WI38 (cell line): ENCODE data around the gene TRIM25.

Source experiments
- H3K4me3 ChIP-seq: 2 replicates; pipeline ENCODE4 v1.5.1; 2011; ENCODE audit warnings: low read depth, mild to moderate bottlenecking, control low read depth, low read length
- CTCF ChIP-seq: IDR thresholded peaks from 2 replicates; pipeline ENCODE4 v1.5.1; 2012; ENCODE audit warnings: low read depth, mild to moderate bottlenecking, control low read depth, low read length

Gene TRIM25

GRCh38 chr17:56926270-56926669, 12.4 kb upstream of the TRIM25 start:
- TF ChIP-seq CTCF: no peak
- no peak overlapping the region for H3K4me3 ChIP-seq

GRCh38 chr17:56925088-56925487, 11.2 kb upstream of the TRIM25 start:
- no peak for TF ChIP-seq CTCF
- no peak overlapping the region for H3K4me3 ChIP-seq

GRCh38 chr17:56919717-56920116, 5.9 kb upstream of the TRIM25 start:
- no peak overlapping the region for H3K4me3 ChIP-seq
- TF ChIP-seq CTCF: no peak

GRCh38 chr17:56918916-56919315, 5.1 kb upstream of the TRIM25 start:
- H3K4me3 ChIP-seq: no peak overlapping the region
- no peak for TF ChIP-seq CTCF

GRCh38 chr17:56917559-56918296, 3.9 kb upstream of the TRIM25 start:
- TF ChIP-seq CTCF: no peak
- no peak overlapping the region for H3K4me3 ChIP-seq

GRCh38 chr17:56914581-56915273, 878 bp upstream of the TRIM25 start:
- H3K4me3 ChIP-seq: peak overlapping the region; percentile 90
- TF ChIP-seq CTCF: no peak

GRCh38 chr17:56913353-56913866, 439 bp downstream of the TRIM25 start:
- no peak for TF ChIP-seq CTCF
- H3K4me3 ChIP-seq: peak overlapping the region; percentile 90
